WTC11 (cell line): ENCODE measurements around the gene EHBP1L1. TPM values are rescaled to one million over a fixed set of nuclear protein-coding genes. Genes with fewer than 3 reads are reported as not detected.

Source experiments
- ATAC-seq: fragments of 200-7000 bp; cut with Tn5 transposase; 2 replicates; pipeline ENCODE4 v1.10.0; 2021; ENCODE audit warnings: mild to moderate bottlenecking, moderate library complexity
- CTCF ChIA-PET: fragments of 300-600 bp; sonication (Branson Sonifier 250); formaldehyde crosslinking; loops from one replicate; lab custom pipeline; 2021; ENCODE audit warnings: antibody characterized with exemption; lab: Charles Lee
- POLR2A ChIA-PET: fragments of 350-600 bp; sonication (Branson Sonifier 250); formaldehyde crosslinking; loops from one replicate; lab custom pipeline; 2021; ENCODE audit warnings: antibody characterized with exemption; lab: Charles Lee
- DNase-seq: peaks from one replicate; pipeline ENCODE4 v3.0.0; 2021; ENCODE audit warnings: low spot score
- H3K27ac Mint-ChIP-seq: 2 replicates; pipeline ENCODE4 v1.8.0; 2021; ENCODE audit warnings: mixed read lengths
- H3K27me3 Mint-ChIP-seq: 2 replicates; pipeline ENCODE4 v1.8.0; 2021; ENCODE audit warnings: low read depth, mild to moderate bottlenecking, moderate library complexity, mixed read lengths
- H3K36me3 Mint-ChIP-seq: 2 replicates; pipeline ENCODE4 v1.8.0; 2021; ENCODE audit warnings: mixed read lengths
- H3K4me1 Mint-ChIP-seq: 2 replicates; pipeline ENCODE4 v1.8.0; 2022; ENCODE audit warnings: mixed read lengths
- H3K4me3 Mint-ChIP-seq: 2 replicates; pipeline ENCODE4 v1.8.0; 2021; ENCODE audit warnings: mild to moderate bottlenecking, moderate library complexity, mixed read lengths
- H3K9me3 Mint-ChIP-seq: 2 replicates; pipeline ENCODE4 v1.8.0; 2021; ENCODE audit warnings: mixed read lengths
- ARID4B ChIP-seq: sonication (generic); formaldehyde crosslinking; IDR thresholded peaks from 2 replicates; pipeline ENCODE4 v1.8.0; 2023; ENCODE audit warnings: missing genetic modification reagents, mild to moderate bottlenecking, borderline replicate concordance
- CREM ChIP-seq: sonication (generic); formaldehyde crosslinking; IDR thresholded peaks from 2 replicates; pipeline ENCODE4 v1.8.1; 2022; ENCODE audit warnings: mild to moderate bottlenecking, missing genetic modification reagents, moderate library complexity
- FOXP1 ChIP-seq: sonication (generic); formaldehyde crosslinking; IDR thresholded peaks from 2 replicates; pipeline ENCODE4 v1.8.0; 2022; ENCODE audit warnings: missing genetic modification reagents, mild to moderate bottlenecking, moderate library complexity, borderline replicate concordance
- GTF2I ChIP-seq: fragments of 250-450 bp; sonication (Bioruptor Pico); conservative IDR thresholded peaks from 2 replicates; pipeline ENCODE4 v1.4.0; 2021; ENCODE audit warnings: mild to moderate bottlenecking
- JAZF1 ChIP-seq: fragments of 250-450 bp; sonication (Bioruptor Pico); IDR thresholded peaks from 2 replicates; pipeline ENCODE4 v1.9.0; 2021; ENCODE audit warnings: moderate library complexity, mild to moderate bottlenecking, inconsistent platforms
- MLX ChIP-seq: sonication (generic); formaldehyde crosslinking; IDR thresholded peaks from 2 replicates; pipeline ENCODE4 v1.8.1; 2023; ENCODE audit warnings: mild to moderate bottlenecking, missing genetic modification reagents, moderate library complexity
- NFATC4 ChIP-seq: fragments of 250-450 bp; sonication (Bioruptor Pico); IDR thresholded peaks from 2 replicates; pipeline ENCODE4 v1.9.0; 2021; ENCODE audit warnings: mild to moderate bottlenecking
- PRDM15 ChIP-seq: sonication (generic); formaldehyde crosslinking; IDR thresholded peaks from 2 replicates; pipeline ENCODE4 v1.8.0; 2022; ENCODE audit warnings: missing genetic modification reagents
- SMAD3 ChIP-seq: sonication (generic); formaldehyde crosslinking; IDR thresholded peaks from 2 replicates; pipeline ENCODE4 v1.8.0; 2022; ENCODE audit warnings: missing genetic modification reagents, mild to moderate bottlenecking, borderline replicate concordance
- TCF7 ChIP-seq: sonication (generic); formaldehyde crosslinking; IDR thresholded peaks from 2 replicates; pipeline ENCODE4 v1.8.0; 2022; ENCODE audit warnings: mild to moderate bottlenecking, low read depth, missing genetic modification reagents, moderate library complexity
- USF2 ChIP-seq: sonication (generic); formaldehyde crosslinking; IDR thresholded peaks from 2 replicates; pipeline ENCODE4 v1.8.1; 2023; ENCODE audit warnings: mild to moderate bottlenecking, missing genetic modification reagents, moderate library complexity
- ZNF219 ChIP-seq: sonication (generic); formaldehyde crosslinking; IDR thresholded peaks from 2 replicates; pipeline ENCODE4 v1.8.0; 2023; ENCODE audit warnings: missing genetic modification reagents, mild to moderate bottlenecking, borderline replicate concordance
- ZNF232 ChIP-seq: sonication (generic); formaldehyde crosslinking; IDR thresholded peaks from 2 replicates; pipeline ENCODE4 v1.8.0; 2022; ENCODE audit warnings: mild to moderate bottlenecking, missing genetic modification reagents
- ZNF263 ChIP-seq: sonication (generic); formaldehyde crosslinking; IDR thresholded peaks from 2 replicates; pipeline ENCODE4 v1.8.1; 2022; ENCODE audit warnings: low read depth, mild to moderate bottlenecking, moderate library complexity, missing genetic modification reagents
- ZNF423 ChIP-seq: fragments of 250-450 bp; sonication (Bioruptor Pico); IDR thresholded peaks from 2 replicates; pipeline ENCODE4 v2.1.2; 2022; ENCODE audit warnings: mild to moderate bottlenecking, moderate library complexity
- ZNF671 ChIP-seq: fragments of 250-450 bp; sonication (Bioruptor Pico); IDR thresholded peaks from 2 replicates; pipeline ENCODE4 v1.8.0; 2021; ENCODE audit warnings: mild to moderate bottlenecking
- total RNA-seq: library from RNA; stranded (reverse); gene quantifications from 3 replicates; pipeline ENCODE4 v1.2.3, GENCODE V29; 2021
- TF ChIP-seq, protein P1 (sequence below): sonication (generic); formaldehyde crosslinking; IDR thresholded peaks from 2 replicates; pipeline ENCODE4 v1.8.0; 2022; ENCODE audit warnings: mild to moderate bottlenecking, missing genetic modification reagents
- TF ChIP-seq, protein P2 (sequence below): sonication (generic); formaldehyde crosslinking; IDR thresholded peaks from 2 replicates; pipeline ENCODE4 v1.8.0; 2023; ENCODE audit warnings: mild to moderate bottlenecking, missing genetic modification reagents

The EHBP1L1 gene
- total RNA-seq, 1 experiment from 2014 or later: 11.8 TPM

DNA sequence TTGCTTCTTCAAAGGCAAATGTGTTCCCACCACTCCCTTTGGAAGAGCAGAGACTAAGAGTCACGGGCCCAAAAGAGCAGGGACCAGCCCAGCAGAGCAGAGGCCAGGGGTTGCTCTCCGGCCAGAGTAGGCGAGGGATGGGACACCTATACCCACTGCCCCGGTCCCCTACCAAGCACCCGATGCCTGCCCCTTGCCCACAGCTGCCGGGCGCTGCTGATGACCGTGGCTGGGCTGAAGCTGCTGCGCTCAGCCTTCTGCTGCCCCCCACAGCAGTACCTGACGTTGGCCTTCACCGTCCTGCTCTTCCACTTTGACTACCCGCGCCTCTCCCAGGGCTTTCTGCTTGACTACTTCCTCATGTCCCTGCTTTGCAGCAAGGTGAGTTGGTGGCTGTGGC lies 51.3 kb downstream of the EHBP1L1 start (continued):
- no peak for TF ChIP-seq PRDM15 (CRISPR knock-in tag)

GRCh38 chr11:65629579-65629978 lies 53.7 kb downstream of the EHBP1L1 start:
- H3K27ac Mint-ChIP-seq: no peak overlapping the region
- no peaks in the 10 kb centered on the region for H3K27me3 Mint-ChIP-seq
- ChIA-PET CTCF (no interaction called here), POLR2A (no interaction called here)
- H3K4me3 Mint-ChIP-seq: no peak overlapping the region
- DNase-seq (no peak), ATAC-seq (no peak)
- TF ChIP-seq ZNF423 (CRISPR knock-in tag) (no peak), MLX (CRISPR knock-in tag) (no peak), GTF2I (CRISPR knock-in tag) (no peak), NFATC4 (CRISPR knock-in tag) (no peak), TCF7 (no peak), ZNF263 (CRISPR knock-in tag) (no peak), JAZF1 (CRISPR knock-in tag) (no peak), SMAD3 (no peak), USF2 (CRISPR knock-in tag) (no peak), ZNF232 (no peak), ZNF219 (no peak), FOXP1 (CRISPR knock-in tag) (no peak), CREM (no peak), ARID4B (CRISPR knock-in tag) (no peak), ZNF671 (CRISPR knock-in tag) (no peak)
- TF ChIP-seq, protein P1, sequence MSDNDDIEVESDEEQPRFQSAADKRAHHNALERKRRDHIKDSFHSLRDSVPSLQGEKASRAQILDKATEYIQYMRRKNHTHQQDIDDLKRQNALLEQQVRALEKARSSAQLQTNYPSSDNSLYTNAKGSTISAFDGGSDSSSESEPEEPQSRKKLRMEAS (CRISPR knock-in tag): no peak
- TF ChIP-seq, protein P2, sequence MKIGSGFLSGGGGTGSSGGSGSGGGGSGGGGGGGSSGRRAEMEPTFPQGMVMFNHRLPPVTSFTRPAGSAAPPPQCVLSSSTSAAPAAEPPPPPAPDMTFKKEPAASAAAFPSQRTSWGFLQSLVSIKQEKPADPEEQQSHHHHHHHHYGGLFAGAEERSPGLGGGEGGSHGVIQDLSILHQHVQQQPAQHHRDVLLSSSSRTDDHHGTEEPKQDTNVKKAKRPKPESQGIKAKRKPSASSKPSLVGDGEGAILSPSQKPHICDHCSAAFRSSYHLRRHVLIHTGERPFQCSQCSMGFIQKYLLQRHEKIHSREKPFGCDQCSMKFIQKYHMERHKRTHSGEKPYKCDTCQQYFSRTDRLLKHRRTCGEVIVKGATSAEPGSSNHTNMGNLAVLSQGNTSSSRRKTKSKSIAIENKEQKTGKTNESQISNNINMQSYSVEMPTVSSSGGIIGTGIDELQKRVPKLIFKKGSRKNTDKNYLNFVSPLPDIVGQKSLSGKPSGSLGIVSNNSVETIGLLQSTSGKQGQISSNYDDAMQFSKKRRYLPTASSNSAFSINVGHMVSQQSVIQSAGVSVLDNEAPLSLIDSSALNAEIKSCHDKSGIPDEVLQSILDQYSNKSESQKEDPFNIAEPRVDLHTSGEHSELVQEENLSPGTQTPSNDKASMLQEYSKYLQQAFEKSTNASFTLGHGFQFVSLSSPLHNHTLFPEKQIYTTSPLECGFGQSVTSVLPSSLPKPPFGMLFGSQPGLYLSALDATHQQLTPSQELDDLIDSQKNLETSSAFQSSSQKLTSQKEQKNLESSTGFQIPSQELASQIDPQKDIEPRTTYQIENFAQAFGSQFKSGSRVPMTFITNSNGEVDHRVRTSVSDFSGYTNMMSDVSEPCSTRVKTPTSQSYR (CRISPR knock-in tag): no peak
- no peaks in the 10 kb centered on the region for H3K4me1 Mint-ChIP-seq
- H3K36me3 Mint-ChIP-seq: peaks cover 17% of the 10 kb centered on the region
- H3K9me3 Mint-ChIP-seq: no peaks in the 10 kb centered on the region
